Stomach smooth muscle (tissue), 2 donors: ENCODE data around the gene MAFB.

ENCODE experiments used
- H3K27ac ChIP-seq: one replicate; pipeline ENCODE4 v1.7.0; 2013; ENCODE audit warnings: mild to moderate bottlenecking, low read length, inconsistent platforms
- H3K27me3 ChIP-seq, 2 donors: one replicate each; pipeline ENCODE4 v1.7.0; 2013; ENCODE audit warnings: low read length in 2 of 2; ENCODE audit not compliant: insufficient read depth in 2 of 2, control insufficient read depth in 1 of 2
- H3K36me3 ChIP-seq, 2 donors: one replicate each; pipeline ENCODE4 v1.7.0; 2013; ENCODE audit warnings: low read length in 2 of 2; ENCODE audit not compliant: control insufficient read depth in 2 of 2, insufficient read depth in 2 of 2
- H3K4me1 ChIP-seq: one replicate; pipeline ENCODE4 v1.7.0; 2013; ENCODE audit warnings: low read length; ENCODE audit not compliant: control insufficient read depth, insufficient read depth
- H3K4me3 ChIP-seq, 2 donors: one replicate each; pipeline ENCODE4 v1.7.0; 2013; ENCODE audit warnings: low read length in 2 of 2
- H3K9ac ChIP-seq, 2 donors: one replicate each; pipeline ENCODE4 v1.7.0; 2013; ENCODE audit warnings: low read length in 2 of 2, mild to moderate bottlenecking in 1 of 2
- H3K9me3 ChIP-seq, 2 donors: one replicate each; pipeline ENCODE4 v1.7.0; 2013; ENCODE audit warnings: low read length in 2 of 2; ENCODE audit not compliant: control insufficient read depth in 2 of 2
- donor health status: healthy.
- donor health status: Pancreatic carcinoma.

MAFB gene

DNA sequence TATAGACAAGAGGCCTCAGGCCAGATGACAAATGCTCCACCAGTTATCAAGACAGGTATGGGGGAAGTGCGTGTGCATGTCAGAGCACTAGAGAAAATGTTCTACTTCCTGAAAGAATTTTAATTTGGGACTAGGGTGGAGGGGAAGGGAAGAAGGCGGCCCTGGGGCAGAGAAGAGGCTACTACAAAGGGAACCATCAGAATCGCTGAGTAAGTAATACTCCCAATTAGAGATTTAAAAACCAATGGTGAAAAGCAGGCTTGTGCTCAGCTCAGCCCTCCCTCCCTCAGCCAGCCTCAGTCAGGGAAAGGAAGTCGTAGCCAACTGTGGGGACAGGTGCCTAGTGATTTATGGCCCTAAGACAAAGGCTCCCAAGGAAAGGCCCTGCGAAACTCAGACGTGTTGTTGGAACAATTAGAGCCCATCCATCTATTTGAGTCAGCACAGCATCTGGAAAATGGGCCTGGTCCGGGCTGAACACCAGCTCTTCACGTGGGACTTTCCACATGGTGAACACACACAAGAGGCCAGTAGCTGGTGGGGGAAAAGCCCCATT is 15.0 kb upstream of the MAFB start:
- Histone ChIP-seq H3K27me3 (peaks cover 0 to 2% of the 10 kb centered on the region in 2 donors), H3K27ac (no peak overlapping the region), H3K9me3 (no peaks in the 10 kb centered on the region), H3K4me1 (no peaks in the 10 kb centered on the region), H3K9ac (no peak overlapping the region), H3K4me3 (no peak overlapping the region), H3K36me3 (no peaks in the 10 kb centered on the region)

- Histone ChIP-seq H3K4me1 (no peaks in the 10 kb centered on the region), H3K36me3 (no peaks in the 10 kb centered on the region), H3K9ac (no peak overlapping the region), H3K27ac (no peak overlapping the region), H3K4me3 (no peak overlapping the region), H3K9me3 (peaks cover 0 to 3% of the 10 kb centered on the region in 2 donors), H3K27me3 (peaks cover 0 to 5% of the 10 kb centered on the region in 2 donors)
Observed at GRCh38 chr20:40702504-40702903, 13.5 kb upstream of the MAFB start.

- peaks cover 0 to 3% of the 10 kb centered on the region in 2 donors for H3K9me3 ChIP-seq
- H3K36me3 ChIP-seq: no peaks in the 10 kb centered on the region
- no peak overlapping the region for H3K9ac ChIP-seq
- no peak overlapping the region for H3K27ac ChIP-seq
- no peaks in the 10 kb centered on the region for H3K4me1 ChIP-seq
- no peak overlapping the region for H3K4me3 ChIP-seq
- H3K27me3 ChIP-seq: peaks cover 16 to 18% of the 10 kb centered on the region in 2 donors
Observed at GRCh38 chr20:40698744-40699143, 9.7 kb upstream of the MAFB start.

GRCh38 chr20:40698281-40698680 is 9.2 kb upstream of the MAFB start:
- H3K4me3 ChIP-seq: no peak overlapping the region
- H3K27ac ChIP-seq: no peak overlapping the region
- no peak overlapping the region for H3K9ac ChIP-seq
- no peaks in the 10 kb centered on the region for H3K4me1 ChIP-seq
- peaks cover 19 to 20% of the 10 kb centered on the region in 2 donors for H3K27me3 ChIP-seq
- no peaks in the 10 kb centered on the region for H3K36me3 ChIP-seq
- H3K9me3 ChIP-seq: peaks cover 0 to 3% of the 10 kb centered on the region in 2 donors

DNA sequence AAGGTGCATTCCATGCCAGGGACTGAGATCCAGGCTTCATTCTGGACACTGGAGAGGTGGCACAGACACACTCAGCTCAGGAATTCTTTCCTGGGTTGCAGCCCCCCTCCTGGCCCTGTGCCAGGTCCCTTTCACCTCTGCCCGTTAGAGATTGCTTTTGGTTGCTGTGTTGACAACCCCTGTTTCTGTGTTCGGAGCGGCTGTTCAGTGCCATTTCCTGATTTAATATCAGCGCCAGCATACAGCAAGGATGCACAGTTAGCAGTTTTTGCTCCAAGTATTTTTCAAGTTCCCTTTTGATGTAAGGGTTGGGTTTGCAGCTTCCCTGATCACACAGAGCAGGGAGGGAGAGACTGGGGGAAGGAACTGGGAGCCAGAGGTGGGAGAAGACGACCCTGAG is 8.5 kb upstream of the MAFB start:
- Histone ChIP-seq H3K36me3 (no peaks in the 10 kb centered on the region), H3K4me1 (peaks cover 2% of the 10 kb centered on the region), H3K9me3 (peaks cover 0 to 3% of the 10 kb centered on the region in 2 donors), H3K27me3 (peaks cover 25 to 26% of the 10 kb centered on the region in 2 donors), H3K27ac (no peak overlapping the region), H3K9ac (no peak overlapping the region), H3K4me3 (no peak overlapping the region)

DNA sequence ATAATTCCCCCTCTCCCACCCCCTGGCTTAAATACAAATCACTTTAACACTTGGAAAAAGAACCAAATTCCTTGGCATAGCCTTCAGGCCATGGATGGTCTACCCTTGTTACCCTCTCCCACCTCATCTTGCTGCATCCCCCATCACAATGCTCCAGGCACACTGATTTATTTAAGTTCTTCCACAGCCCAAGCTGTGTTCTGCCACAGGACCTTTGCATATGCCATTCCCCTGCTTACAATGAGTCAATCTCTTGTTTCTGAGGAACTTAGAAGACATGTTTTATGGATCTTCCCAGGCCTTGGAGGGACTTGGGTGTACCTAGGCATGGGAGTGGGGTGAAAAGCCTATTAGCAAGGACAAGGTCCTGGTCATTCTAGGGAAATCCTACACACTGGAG is 6.2 kb upstream of the MAFB start:
- H3K27me3 ChIP-seq: peaks cover 45 to 48% of the 10 kb centered on the region in 2 donors
- H3K27ac ChIP-seq: no peak overlapping the region
- H3K9me3 ChIP-seq: peaks cover 0 to 3% of the 10 kb centered on the region in 2 donors
- H3K4me3 ChIP-seq: no peak overlapping the region
- peaks cover 9% of the 10 kb centered on the region for H3K4me1 ChIP-seq
- H3K9ac ChIP-seq: no peak overlapping the region
- H3K36me3 ChIP-seq: no peaks in the 10 kb centered on the region

DNA sequence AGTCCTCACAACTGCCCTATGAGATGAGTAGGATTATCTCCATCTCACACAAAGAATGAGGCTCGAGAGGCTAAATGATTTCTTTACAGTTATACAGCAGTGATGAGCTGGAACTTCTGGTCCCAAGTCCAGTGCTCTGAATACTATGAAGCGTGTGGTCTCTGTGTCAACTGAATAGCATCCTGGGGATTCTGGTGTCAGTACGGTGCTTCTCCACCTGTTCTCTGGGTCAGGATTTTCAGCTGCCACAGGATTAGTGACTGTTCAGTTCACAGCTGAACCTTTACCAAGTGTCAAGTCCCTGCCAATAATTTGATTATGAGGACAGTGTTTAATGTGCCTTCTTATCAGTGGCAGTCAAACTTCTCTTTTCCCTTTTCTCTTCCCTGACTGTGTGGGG is 5.2 kb upstream of the MAFB start:
- Histone ChIP-seq H3K27me3 (peaks cover 46 to 50% of the 10 kb centered on the region in 2 donors), H3K9ac (no peak overlapping the region), H3K9me3 (peaks cover 0 to 3% of the 10 kb centered on the region in 2 donors), H3K27ac (no peak overlapping the region), H3K4me1 (peaks cover 19% of the 10 kb centered on the region), H3K36me3 (no peaks in the 10 kb centered on the region), H3K4me3 (no peak overlapping the region)

- Histone ChIP-seq H3K4me1 (peaks cover 32% of the 10 kb centered on the region), H3K27me3 (peaks cover 43 to 50% of the 10 kb centered on the region in 2 donors)
Observed at GRCh38 chr20:40692240-40693011, 3.4 kb upstream of the MAFB start.

DNA sequence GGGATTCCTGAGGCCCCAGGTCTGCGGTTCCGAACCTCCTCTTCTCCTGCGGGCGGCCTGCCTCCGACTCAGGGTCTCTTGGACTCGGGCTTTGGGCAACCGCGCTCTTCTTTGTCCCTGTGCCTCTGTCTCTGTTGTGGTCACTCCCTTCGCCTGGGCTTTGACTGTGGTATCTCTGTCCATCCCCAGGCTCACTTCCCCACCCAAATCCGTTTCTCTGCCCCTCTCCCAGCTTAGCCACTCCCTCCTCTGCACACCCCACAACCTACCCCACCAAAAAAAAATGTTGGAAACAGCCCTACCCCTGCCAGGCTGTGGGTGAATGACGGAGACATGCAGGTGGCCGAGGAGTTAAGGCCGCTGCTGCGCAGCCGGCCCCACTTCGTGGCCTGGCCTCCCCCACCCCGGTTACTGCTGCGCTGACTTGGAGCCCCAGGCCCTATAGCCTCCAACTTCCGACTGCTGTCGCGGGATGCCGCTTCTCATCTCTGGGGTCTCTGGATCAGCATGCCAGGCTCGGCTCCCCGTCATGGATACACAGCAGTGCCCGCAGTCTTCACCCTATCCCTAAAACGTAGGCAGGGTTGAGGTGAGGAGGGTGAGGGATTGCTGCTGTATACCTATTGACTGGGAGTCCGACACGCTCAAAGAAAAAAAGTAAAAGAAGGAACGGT is 2.7 kb upstream of the MAFB start:
- Histone ChIP-seq H3K9ac (no peak overlapping the region), H3K4me3 (no peak overlapping the region), H3K27ac (no peak overlapping the region), H3K36me3 (no peaks in the 10 kb centered on the region), H3K27me3 (peaks cover 43 to 50% of the 10 kb centered on the region in 2 donors), H3K9me3 (no peaks in the 10 kb centered on the region), H3K4me1 (peaks cover 39% of the 10 kb centered on the region)

More at GRCh38 chr20:40692240-40693011, 3.4 kb upstream of the MAFB start:
- H3K36me3 ChIP-seq: no peaks in the 10 kb centered on the region
- H3K9ac ChIP-seq: no peak overlapping the region
- no peaks in the 10 kb centered on the region for H3K9me3 ChIP-seq
- H3K27ac ChIP-seq: no peak overlapping the region
- peak overlapping the region in 1 of 2 donors; percentile 8 for H3K4me3 ChIP-seq

- H3K4me1 ChIP-seq: peaks cover 43% of the 10 kb centered on the region
- H3K27ac ChIP-seq: no peak overlapping the region
- peaks cover 43 to 50% of the 10 kb centered on the region in 2 donors for H3K27me3 ChIP-seq
Observed at GRCh38 chr20:40690836-40691565, 2.0 kb upstream of the MAFB start.

More at GRCh38 chr20:40690836-40691565, 2.0 kb upstream of the MAFB start:
- Histone ChIP-seq H3K9me3 (no peaks in the 10 kb centered on the region), H3K4me3 (peak overlapping the region in 1 of 2 donors; percentile 85), H3K36me3 (no peaks in the 10 kb centered on the region), H3K9ac (no peak overlapping the region)
